GM12878 (cell line): ENCODE data around the gene CNNM2. TPM values are rescaled to one million over a fixed set of nuclear protein-coding genes. Genes with fewer than 3 reads are reported as not detected.

Experiments
- ATF7 ChIP-seq: fragments of 450-650 bp; IDR thresholded peaks from 2 replicates; pipeline ENCODE4 v1.6.1; 2016; ENCODE audit warnings: low read depth, mild to moderate bottlenecking
- CTCF ChIP-seq, 3 experiments: IDR thresholded peaks in 2 of 3; conservative IDR thresholded peaks in 1 of 3; 2 replicates each; pipeline ENCODE4 v1.5.1; 2011; ENCODE audit warnings: low read depth in 3 of 3, low read length in 3 of 3, mild to moderate bottlenecking in 3 of 3, control low read depth in 2 of 3, moderate library complexity in 2 of 3, inconsistent platforms in 1 of 3, mixed read lengths in 1 of 3; ENCODE audit not compliant: control insufficient read depth in 2 of 3, insufficient read depth in 1 of 3; ENCODE audit errors: extremely low read depth in 1 of 3
- CUX1 ChIP-seq: IDR thresholded peaks from 2 replicates; pipeline ENCODE4 v1.6.1; 2012; ENCODE audit warnings: improper control_type of control experiment, low read depth, low read length; ENCODE audit not compliant: insufficient replicate concordance
- FOS ChIP-seq: IDR thresholded peaks from 3 replicates; pipeline ENCODE4 v1.6.1; 2011; ENCODE audit warnings: borderline replicate concordance; ENCODE audit not compliant: insufficient read length; ENCODE audit errors: extremely low read depth
- IKZF1 ChIP-seq: fragments of 450-650 bp; conservative IDR thresholded peaks from 2 replicates; pipeline ENCODE4 v1.6.1; 2017; ENCODE audit warnings: antibody characterized with exemption, mild to moderate bottlenecking
- NKRF ChIP-seq: fragments of 450-650 bp; conservative IDR thresholded peaks from 2 replicates; pipeline ENCODE4 v1.6.1; 2017; ENCODE audit warnings: mild to moderate bottlenecking, moderate library complexity
- NR2C2 ChIP-seq: IDR thresholded peaks from 2 replicates; pipeline ENCODE4 v1.6.1; 2011; ENCODE audit warnings: borderline replicate concordance, low read depth; ENCODE audit not compliant: control insufficient read depth, insufficient read length
- PAX5 ChIP-seq: IDR thresholded peaks from 2 replicates; pipeline ENCODE4 v1.6.1; 2011; ENCODE audit warnings: low read depth, low read length, borderline replicate concordance
- RAD21 ChIP-seq: IDR thresholded peaks from 2 replicates; pipeline ENCODE4 v1.6.1; 2011; ENCODE audit warnings: mild to moderate bottlenecking, low read depth, low read length, moderate library complexity; ENCODE audit not compliant: insufficient read depth
- RCOR1 ChIP-seq: conservative IDR thresholded peaks from 2 replicates; pipeline ENCODE4 v1.6.1; 2012; ENCODE audit warnings: low read depth, low read length, improper control_type of control experiment
- SREBF2 ChIP-seq: IDR thresholded peaks from 2 replicates; pipeline ENCODE4 v1.6.1; 2012; ENCODE audit warnings: mild to moderate bottlenecking, low read length
- polyA plus RNA-seq, 11 experiments: library from polyadenylated mRNA; depleted of rRNA in 4 of 11; unstranded in 6 of 11; stranded (reverse) in 5 of 11; fragments of >200 nt; fragmentation: Nextera tagmentation in 4 of 11; fragmentation: Illumina TruSeq in 1 of 11; extraction: Ambion mirVana in 4 of 11; extraction: Trizol in 1 of 11; gene quantifications; 1 replicate in 1 of 11; 2 replicates in 10 of 11; pipeline versions ENCODE4 v1.2.1 to v1.2.3, GENCODE V29; 2011 to 2016; ENCODE audit warnings: inconsistent platforms in 2 of 11, missing spikeins in 2 of 11, low read depth in 1 of 11
- total RNA-seq, 4 experiments: library from RNA; depleted of rRNA in 3 of 4; stranded (reverse); fragments of >200 nt in 3 of 4; fragmentation: Illumina TruSeq in 1 of 4; extraction: Trizol in 1 of 4; gene quantifications; 2 replicates each; pipeline versions ENCODE4 v1.2.1 to v1.2.3, GENCODE V29; 2013 to 2021

The CNNM2 gene
- total and polyA plus RNA-seq, 10 of the 15 experiments (the other 5 are each of a cell fraction or from before 2014, with no cell fraction given) = 0.18 to 7.3 (median 2.5) TPM

GRCh38 chr10:103130910-103131309, 212.8 kb downstream of the CNNM2 start (continued):
- no peak for TF ChIP-seq NKRF
- no peak for TF ChIP-seq ATF7
- no peak for TF ChIP-seq SREBF2
- TF ChIP-seq FOS = no peak
- no peak for TF ChIP-seq IKZF1
- TF ChIP-seq CUX1 = no peak
- TF ChIP-seq RAD21 = no peak
- TF ChIP-seq NR2C2 = no peak
- no peak for TF ChIP-seq PAX5
- no peak for TF ChIP-seq RCOR1
- TF ChIP-seq CTCF (IDR thresholded peaks at IDR 0.05 in 2 of 3, conservative IDR thresholded peaks at IDR 0.05 in 1 of 3; ENCODE audit: control insufficient read depth in 2 of 3, extremely low read depth in 1 of 3, insufficient read depth in 1 of 3, low read depth in 3 of 3, low read length in 3 of 3) = no peak
